SU-DHL-6 (cell line): ENCODE data around the gene KRT35.

Experiments used
- H2AFZ ChIP-seq: fragments of 200-600 bp; sonication (generic); 2 replicates; pipeline ENCODE4 v1.6.1; 2014; ENCODE audit warnings: low read depth, mild to moderate bottlenecking, moderate library complexity, mixed read lengths, antibody characterized with exemption, low read length; ENCODE audit not compliant: severe bottlenecking
- H3F3A ChIP-seq: fragments of 200-600 bp; shearing (Covaris generic); 2 replicates; pipeline ENCODE4 v1.6.0; 2016; ENCODE audit warnings: antibody characterized with exemption, mild to moderate bottlenecking; ENCODE audit not compliant: insufficient read depth
- H3K27ac ChIP-seq: fragments of 200-600 bp; sonication (generic); 2 replicates; pipeline ENCODE4 v1.5.1; 2016; ENCODE audit warnings: low read depth, mild to moderate bottlenecking, low read length, moderate library complexity, mixed read lengths
- H3K27me3 ChIP-seq: fragments of 200-600 bp; sonication (generic), shearing (Covaris generic); 2 replicates; pipeline ENCODE4 v1.6.0; 2014; ENCODE audit warnings: mild to moderate bottlenecking, low read length
- H3K36me3 ChIP-seq: fragments of 200-600 bp; sonication (generic); 2 replicates; pipeline ENCODE4 v1.6.1; 2014; ENCODE audit warnings: mild to moderate bottlenecking, low read length, mixed read lengths
- H3K4me2 ChIP-seq: fragments of 300-600, 200-600 bp; shearing (Covaris generic), sonication (generic); 2 replicates; pipeline ENCODE4 v1.6.0; 2014; ENCODE audit warnings: low read length, low read depth, mild to moderate bottlenecking; ENCODE audit not compliant: poor library complexity, severe bottlenecking
- H3K4me3 ChIP-seq: fragments of 200-600 bp; sonication (generic); 2 replicates; pipeline ENCODE4 v1.5.1; 2014; ENCODE audit warnings: antibody characterized with exemption, low read length, mild to moderate bottlenecking, mixed read lengths; ENCODE audit not compliant: insufficient read depth, poor library complexity, severe bottlenecking
- H3K79me2 ChIP-seq: fragments of 200-600 bp; sonication (generic); 2 replicates; pipeline ENCODE4 v1.6.1; 2014; ENCODE audit warnings: mild to moderate bottlenecking, low read length, moderate library complexity; ENCODE audit not compliant: insufficient read depth
- H3K9ac ChIP-seq: fragments of 200-600 bp; sonication (generic); 2 replicates; pipeline ENCODE4 v1.7.0; 2014; ENCODE audit warnings: mild to moderate bottlenecking, low read length
- H3K9me2 ChIP-seq: fragments of 200-600 bp; sonication (generic); replicated peaks from 2 replicates; pipeline ENCODE4 v1.6.1; 2014; ENCODE audit warnings: low read length; ENCODE audit not compliant: insufficient read depth
- H3K9me3 ChIP-seq: fragments of 200-600 bp; sonication (generic); 2 replicates; pipeline ENCODE4 v1.6.1; 2014; ENCODE audit warnings: low read length, mixed read lengths; ENCODE audit not compliant: insufficient read depth
- H4K20me1 ChIP-seq: fragments of 200-600 bp; sonication (generic); 2 replicates; pipeline ENCODE4 v1.6.1; 2014; ENCODE audit warnings: low read depth, mild to moderate bottlenecking, antibody characterized with exemption, low read length, moderate library complexity, mixed read lengths
- EZH2phosphoT487 ChIP-seq: fragments of 200-600 bp; sonication (generic), shearing (Covaris generic); conservative IDR thresholded peaks from 2 replicates; pipeline ENCODE4 v1.6.1; 2018; ENCODE audit warnings: mild to moderate bottlenecking, antibody characterized with exemption, low read length, moderate library complexity, mixed read lengths
- TF ChIP-seq, protein P1 (sequence below): fragments of 200-600 bp; sonication (generic); IDR thresholded peaks from one replicate; pipeline ENCODE4 v1.5.1; 2017; ENCODE audit warnings: antibody characterized with exemption, mild to moderate bottlenecking, low read length, moderate library complexity; ENCODE audit not compliant: insufficient read depth, poor library complexity, severe bottlenecking

KRT35 gene

DNA sequence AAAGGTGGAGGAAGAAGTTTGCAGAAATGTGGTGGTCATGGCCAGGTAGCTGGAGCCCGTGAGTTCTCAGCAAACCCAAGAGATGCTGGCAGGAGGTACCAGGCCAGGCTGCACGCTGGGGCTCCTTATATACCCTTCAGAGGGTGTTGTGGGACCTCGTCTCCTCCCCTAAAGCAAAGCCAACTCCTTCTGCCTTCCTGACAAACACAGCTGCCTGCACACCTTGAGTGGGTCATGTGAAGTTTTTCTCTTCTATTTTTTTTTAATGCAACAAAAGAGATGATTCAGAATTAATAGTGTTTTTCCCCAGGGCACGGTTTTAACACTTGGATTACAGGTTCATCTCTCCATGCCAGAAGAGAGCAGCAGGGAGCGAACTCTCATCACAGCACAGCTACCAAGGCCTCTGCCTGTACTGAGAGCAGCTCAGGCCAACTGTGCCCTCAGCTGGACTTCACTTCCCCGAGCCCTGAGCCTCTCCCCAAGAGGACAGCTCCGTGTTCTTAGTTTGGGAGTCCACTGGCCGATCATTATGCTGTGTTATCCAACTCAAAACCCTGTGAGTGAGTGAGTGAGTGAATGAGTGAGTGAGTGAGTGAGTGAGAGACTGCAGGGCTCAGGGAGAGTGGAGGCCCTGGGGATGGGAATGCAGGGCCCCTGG lies 38.0 kb upstream of the KRT35 start, which contains the start of gene KRT15:
Gene KRT15 (minus strand): TSS at position 102 of the 661 bp plus-strand sequence. CDS start 63 bp downstream, at position 39.
- H3K4me2 ChIP-seq, result no peak within 1 kb of the TSS

DNA sequence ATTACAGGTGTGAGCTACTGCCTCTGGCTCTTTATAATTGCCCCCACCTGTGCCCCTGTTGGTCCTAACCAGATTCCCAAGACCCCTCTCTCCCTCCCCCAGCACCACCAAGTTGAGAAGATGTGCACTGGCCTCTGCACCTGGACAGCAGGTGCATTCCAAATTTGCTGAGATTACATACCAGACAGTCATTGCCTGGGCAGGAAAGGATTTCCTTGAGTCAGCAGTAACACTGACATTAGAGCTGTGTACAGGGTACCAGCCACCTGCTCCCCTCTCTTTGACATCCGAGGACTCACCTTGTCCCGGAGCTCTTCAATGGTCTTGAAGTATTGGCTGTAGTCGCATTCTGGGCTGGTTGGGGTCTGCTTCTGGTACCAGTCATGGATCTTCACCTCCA lies 37.1 kb upstream of the KRT35 start:
- no peak overlapping the region for H3K4me2 ChIP-seq

More for the DNA sequence above, 38.0 kb upstream of the KRT35 start, which contains the start of gene KRT15:
- no peak for TF ChIP-seq EZH2phosphoT487
- TF ChIP-seq, protein P1, sequence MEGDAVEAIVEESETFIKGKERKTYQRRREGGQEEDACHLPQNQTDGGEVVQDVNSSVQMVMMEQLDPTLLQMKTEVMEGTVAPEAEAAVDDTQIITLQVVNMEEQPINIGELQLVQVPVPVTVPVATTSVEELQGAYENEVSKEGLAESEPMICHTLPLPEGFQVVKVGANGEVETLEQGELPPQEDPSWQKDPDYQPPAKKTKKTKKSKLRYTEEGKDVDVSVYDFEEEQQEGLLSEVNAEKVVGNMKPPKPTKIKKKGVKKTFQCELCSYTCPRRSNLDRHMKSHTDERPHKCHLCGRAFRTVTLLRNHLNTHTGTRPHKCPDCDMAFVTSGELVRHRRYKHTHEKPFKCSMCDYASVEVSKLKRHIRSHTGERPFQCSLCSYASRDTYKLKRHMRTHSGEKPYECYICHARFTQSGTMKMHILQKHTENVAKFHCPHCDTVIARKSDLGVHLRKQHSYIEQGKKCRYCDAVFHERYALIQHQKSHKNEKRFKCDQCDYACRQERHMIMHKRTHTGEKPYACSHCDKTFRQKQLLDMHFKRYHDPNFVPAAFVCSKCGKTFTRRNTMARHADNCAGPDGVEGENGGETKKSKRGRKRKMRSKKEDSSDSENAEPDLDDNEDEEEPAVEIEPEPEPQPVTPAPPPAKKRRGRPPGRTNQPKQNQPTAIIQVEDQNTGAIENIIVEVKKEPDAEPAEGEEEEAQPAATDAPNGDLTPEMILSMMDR, result no peak
- H3K9me2 ChIP-seq, result no peaks in the 10 kb centered on the region
- H3K27ac ChIP-seq, result no peak within 1 kb of the TSS
- no peak within 1 kb of the TSS for H3K9ac ChIP-seq
- H3K9me3 ChIP-seq, result no peaks in the 10 kb centered on the region
- H3K4me3 ChIP-seq, result no peak within 1 kb of the TSS
- no peaks in the 10 kb centered on the region for H3K79me2 ChIP-seq
- H3F3A ChIP-seq, result no peaks in the 10 kb centered on the region
- no peaks in the 10 kb centered on the region for H3K27me3 ChIP-seq
- no peak within 1 kb of the TSS for H2AFZ ChIP-seq
- H4K20me1 ChIP-seq, result no peaks in the 10 kb centered on the region
- H3K36me3 ChIP-seq, result no peaks in the 10 kb centered on the region

DNA sequence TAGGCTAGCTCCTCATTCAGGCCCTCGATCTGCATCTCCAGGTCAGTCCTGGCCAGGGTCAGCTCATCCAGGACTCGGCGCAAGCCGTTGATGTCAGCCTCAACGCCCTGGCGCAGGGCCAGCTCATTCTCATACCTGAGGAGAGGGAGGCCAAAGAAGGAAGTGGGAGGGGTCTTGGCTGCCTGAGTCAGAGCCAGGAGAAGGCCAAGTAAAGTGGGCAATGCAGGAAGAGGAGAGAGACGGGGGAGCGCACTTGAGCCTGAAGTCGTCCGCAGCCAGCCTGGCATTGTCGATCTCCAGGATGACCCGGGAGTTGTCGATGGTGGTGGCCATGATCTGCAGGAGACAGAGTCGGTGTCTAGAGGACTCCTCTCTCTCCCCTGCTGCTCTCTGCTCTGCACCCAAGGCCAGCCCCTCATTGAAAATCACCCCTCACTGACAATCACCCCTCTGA lies 35.9 kb upstream of the KRT35 start:
- Histone ChIP-seq H3K9me2 (no peaks in the 10 kb centered on the region), H3K27me3 (no peaks in the 10 kb centered on the region), H2AFZ (no peak overlapping the region), H3K36me3 (no peaks in the 10 kb centered on the region), H3K4me2 (no peak overlapping the region), H3K9ac (no peak overlapping the region), H3K4me3 (no peak overlapping the region), H3F3A (no peaks in the 10 kb centered on the region), H4K20me1 (no peaks in the 10 kb centered on the region), H3K79me2 (no peaks in the 10 kb centered on the region), H3K9me3 (no peaks in the 10 kb centered on the region), H3K27ac (no peak overlapping the region)
- TF ChIP-seq, protein P1, result no peak
- no peak for TF ChIP-seq EZH2phosphoT487

More for the DNA sequence above, 37.1 kb upstream of the KRT35 start:
- H3K4me3 ChIP-seq, result no peak overlapping the region
- H3K36me3 ChIP-seq, result no peaks in the 10 kb centered on the region
- no peaks in the 10 kb centered on the region for H3K27me3 ChIP-seq
- no peaks in the 10 kb centered on the region for H3K9me2 ChIP-seq
- H3K27ac ChIP-seq, result no peak overlapping the region
- no peaks in the 10 kb centered on the region for H3K79me2 ChIP-seq
- H3F3A ChIP-seq, result no peaks in the 10 kb centered on the region
- no peaks in the 10 kb centered on the region for H4K20me1 ChIP-seq
- TF ChIP-seq EZH2phosphoT487, result no peak
- TF ChIP-seq, protein P1, result no peak
- H3K9ac ChIP-seq, result no peak overlapping the region
- no peaks in the 10 kb centered on the region for H3K9me3 ChIP-seq
- H2AFZ ChIP-seq, result no peak overlapping the region
